Fibroblast of upper back skin (primary cell): ENCODE measurements around the gene ROR1.

Source experiments
- DNase-seq: peaks from one replicate; pipeline ENCODE4 v3.0.0-alpha.2; 2013

ROR1 gene

GRCh38 chr1:63861052-63861691, 87.4 kb downstream of the ROR1 start:
- DNase-seq = peak; percentile 21

DNA sequence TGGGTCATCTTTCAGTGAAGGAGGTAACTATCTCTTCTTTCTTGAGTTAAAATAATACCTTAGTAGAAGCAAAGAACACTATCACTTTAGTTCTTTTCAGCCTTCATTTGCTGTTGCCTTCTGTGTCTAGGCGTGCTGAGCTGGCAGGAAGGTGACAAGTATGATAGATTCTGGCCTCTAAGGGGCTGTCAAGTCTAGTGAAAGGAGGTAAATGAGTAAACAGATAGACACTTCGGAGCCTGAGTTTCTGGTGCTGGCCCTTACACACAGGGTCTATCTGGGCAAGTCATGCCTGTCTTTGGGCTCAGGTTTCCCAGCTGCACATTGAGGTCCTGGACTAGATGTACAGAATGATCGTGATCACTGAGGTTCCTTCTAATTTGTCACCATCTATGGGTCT, 89.3 kb downstream of the ROR1 start:
- no peak for DNase-seq

DNA sequence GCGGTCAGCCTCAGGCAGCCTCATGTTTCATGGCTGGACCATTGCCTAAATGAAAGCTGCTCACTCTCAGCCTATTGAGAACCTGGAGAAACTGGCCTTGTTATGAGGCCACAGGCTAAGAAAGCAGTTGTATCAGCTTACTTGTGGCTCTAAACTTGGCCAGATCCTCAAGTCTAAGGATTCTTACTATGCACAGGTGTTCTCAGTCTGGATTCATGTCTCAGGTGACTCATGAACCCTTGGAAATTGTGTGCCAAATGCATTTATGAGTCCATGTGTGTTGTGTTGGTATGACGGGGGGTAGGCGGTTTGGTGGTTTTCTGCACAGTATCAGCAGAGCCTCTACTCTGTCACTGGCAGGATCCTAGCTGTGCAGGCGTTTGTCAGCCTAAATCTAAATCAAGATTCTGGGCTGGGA, 90.4 kb downstream of the ROR1 start:
- DNase-seq = peak; percentile 39

DNA sequence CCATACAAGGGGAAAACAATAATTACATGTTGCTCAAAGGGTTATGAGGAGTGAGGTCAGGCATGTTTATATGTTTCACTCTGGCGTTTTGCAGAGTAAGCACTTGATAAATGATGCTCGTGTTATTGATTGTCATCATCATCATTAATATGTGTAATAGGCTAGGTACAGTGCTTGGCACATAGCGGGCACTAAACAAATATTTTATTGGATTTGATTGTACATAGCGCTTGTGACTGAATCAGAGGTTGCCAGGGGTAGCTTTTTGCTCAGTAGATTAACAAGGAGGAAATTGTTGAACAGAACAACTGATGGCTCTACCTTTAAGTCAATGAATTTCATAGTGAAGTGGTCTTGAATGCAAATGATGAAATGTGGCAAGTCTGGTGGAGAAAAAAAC, 91.7 kb downstream of the ROR1 start:
- DNase-seq = no peak

DNA sequence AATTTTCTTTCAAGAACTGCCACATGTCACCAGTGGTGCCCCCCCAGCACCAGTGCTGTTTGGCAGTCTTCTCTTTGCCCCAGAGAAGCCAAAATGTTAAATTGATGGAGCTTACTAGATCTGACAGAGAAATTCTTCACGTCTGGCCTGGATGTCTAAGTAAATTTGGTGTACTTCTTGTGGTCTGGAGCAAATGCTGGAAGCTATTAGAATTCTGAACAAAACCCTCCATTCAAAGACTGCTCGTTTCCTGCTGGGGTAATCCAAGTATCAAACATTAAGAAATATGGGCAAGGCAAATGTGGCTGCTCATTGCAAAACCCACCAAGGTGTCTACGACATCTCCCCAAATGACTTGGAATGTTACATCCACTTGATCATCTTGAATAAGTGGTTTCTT, 92.3 kb downstream of the ROR1 start:
- peak; percentile 13 for DNase-seq

- DNase-seq = no peak
These were observed 93.8 kb downstream of the ROR1 start for GRCh38 chr1:63867429-63868176.

DNA sequence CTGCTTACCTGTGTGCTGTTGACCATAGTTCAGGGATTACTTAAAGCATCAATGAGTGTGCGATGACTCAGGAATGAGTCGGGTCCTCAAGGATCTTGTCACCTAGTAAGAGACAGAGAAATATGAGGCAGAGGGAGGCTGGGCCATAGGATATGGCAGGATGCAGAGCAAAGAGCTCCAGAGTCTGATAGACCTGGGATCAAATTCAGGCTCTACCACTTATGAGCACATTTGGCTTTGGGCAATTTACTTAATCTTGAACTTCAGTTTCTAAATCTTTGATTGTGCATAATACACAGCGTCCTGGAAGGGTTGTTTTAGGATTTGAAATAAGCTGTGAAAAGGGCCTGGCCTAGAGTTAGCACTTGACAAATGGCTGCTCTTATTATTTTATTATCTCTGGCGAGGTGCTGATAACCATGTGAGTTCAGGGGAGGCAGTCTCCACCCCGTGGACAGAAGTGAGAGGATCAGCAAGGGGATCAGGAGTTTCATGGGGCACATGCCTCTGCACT, 94.5 kb downstream of the ROR1 start:
- DNase-seq = peak; percentile 12

GRCh38 chr1:63870152-63870551, 96.3 kb downstream of the ROR1 start:
- DNase-seq = no peak

DNA sequence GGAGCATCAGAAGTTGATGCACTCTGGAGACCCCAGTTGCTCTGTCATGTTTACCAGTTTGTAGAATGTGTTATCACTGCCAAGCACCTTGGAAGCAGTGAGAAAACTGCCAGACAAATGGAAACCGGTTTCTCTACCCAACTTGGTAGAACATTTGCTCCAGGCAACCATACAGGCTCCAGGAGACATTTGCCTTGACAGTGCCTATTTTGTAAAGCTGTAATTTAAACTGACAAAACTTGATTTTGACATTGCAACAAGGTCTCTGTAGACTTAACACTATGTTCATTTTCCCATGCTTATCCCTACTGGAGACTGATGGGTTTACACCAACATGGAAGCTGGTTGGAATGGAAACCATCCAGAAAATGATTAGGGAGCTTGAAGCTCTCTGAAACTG, 97.6 kb downstream of the ROR1 start:
- no peak for DNase-seq

DNA sequence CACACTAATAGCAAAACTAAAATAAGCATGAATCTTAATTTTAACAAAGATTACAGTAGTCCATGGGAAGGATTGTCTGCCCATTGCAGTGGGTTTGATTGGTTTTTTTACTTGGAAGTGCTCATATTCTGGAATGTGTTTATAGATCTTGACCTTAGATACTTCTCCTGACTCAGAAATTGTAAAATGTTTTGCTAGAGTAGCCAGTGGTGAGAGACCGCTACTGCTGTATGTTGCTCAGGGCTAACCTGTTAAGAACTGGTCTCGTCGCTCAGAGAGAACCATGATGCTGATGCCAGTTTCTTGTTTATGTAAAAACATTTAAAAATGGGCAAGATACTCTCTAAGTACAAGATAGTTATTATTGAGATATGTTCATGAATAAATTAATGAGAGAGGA, 99.9 kb downstream of the ROR1 start:
- DNase-seq = peak; percentile 29

DNA sequence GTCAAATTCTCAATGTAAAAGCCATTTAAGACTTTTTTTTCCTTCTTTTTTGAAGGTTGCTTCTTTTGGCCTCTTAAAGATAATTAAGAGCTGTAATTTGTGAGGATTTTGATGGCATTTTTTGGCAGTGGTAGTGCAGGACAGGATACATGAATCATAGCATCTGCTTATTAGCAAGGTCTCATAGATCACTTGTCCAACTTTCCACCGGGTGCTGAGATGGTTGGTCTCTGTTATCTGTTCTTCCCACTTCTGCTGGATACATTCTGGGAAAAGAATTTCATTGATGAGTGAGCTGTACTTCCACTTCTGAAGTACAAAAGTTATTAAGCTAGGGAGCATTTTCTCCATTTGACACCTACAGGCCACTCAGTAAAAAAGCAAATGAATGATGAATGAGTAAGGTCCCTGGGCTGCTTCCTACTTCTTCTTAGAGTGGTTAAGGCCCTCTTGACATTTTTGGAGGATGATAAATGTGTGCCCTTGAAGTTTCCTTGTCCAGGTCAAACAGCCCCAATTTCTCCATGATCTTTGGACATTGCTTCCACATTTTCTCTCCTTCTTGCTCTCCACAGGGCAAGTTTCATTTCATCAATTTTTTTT, 100.6 kb downstream of the ROR1 start:
- DNase-seq = peak; percentile 39

DNA sequence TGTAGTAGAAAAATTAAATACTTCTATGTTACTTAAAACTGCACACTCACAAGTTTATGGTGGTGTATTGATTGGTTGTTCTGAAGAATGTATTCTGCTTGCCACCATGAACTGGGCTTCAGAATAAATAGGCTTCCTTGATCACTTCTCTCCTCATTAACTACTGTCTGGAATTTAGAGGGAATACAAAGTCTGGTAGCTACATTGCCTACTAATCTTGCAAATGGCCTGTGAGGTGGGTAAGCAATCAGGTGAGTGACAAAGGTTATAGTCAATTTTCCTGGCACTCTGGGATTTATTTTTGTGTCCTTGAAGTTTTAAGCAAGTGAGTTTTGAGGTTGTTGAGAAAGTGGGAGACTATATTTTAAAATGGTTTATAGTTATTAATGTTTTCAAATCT, 101.8 kb downstream of the ROR1 start:
- DNase-seq = no peak

GRCh38 chr1:63877021-63877767, 103.4 kb downstream of the ROR1 start:
- DNase-seq = no peak

DNA sequence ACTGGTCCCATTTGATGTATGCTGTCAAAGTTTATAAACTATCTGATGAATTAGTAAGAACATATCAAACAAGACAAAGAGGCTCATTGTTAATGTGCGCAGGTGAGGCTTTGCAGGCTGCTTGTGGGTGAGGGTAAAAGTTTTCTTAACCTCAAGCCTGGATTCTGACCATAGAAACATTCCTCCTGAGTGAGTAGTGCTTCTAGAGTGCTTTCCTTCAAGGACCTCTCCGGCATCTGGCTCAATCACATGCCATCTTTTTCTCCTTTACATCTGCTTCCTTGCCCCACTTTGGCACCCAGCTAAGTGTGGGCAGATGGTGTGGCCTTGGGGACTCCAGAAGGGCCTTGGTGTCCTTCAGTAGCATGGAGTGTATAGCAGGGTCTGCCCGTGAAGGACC, 104.0 kb downstream of the ROR1 start:
- peak; percentile 62 for DNase-seq

- peak; percentile 25 for DNase-seq
These were observed 105.1 kb downstream of the ROR1 start for GRCh38 chr1:63878932-63879331.

- DNase-seq = no peak
These were observed 107.2 kb downstream of the ROR1 start for GRCh38 chr1:63880958-63881576.

DNA sequence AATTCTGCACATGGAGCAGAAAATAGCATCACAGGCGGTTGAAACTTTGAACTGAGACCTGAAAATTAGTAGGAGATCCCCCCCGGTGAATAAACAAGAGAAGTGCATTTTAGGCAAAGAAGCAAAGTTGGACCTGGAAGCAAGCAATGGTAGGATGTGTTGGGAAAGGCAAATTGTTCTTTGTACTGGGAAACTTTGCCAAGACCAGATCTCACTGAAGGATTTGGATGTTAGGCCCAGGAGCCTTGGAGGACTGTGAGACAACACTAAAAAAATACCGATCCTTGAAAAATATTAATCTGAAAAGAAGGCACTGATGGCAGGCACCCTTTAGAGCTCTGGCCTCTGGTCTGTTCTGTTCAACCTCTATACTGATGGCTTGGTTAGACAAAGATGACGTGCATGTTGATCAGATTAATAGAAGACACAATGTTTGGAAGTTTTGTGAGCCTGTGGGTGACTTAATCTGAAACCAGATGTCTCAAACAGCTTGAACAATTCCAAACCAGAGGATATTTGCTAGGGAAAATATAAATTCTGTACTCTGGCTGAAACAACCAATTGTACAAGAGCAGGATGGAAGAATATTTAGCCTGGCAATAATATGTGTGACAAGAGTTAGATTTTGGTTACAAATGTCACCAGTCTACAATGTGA, 108.4 kb downstream of the ROR1 start:
- no peak for DNase-seq

DNA sequence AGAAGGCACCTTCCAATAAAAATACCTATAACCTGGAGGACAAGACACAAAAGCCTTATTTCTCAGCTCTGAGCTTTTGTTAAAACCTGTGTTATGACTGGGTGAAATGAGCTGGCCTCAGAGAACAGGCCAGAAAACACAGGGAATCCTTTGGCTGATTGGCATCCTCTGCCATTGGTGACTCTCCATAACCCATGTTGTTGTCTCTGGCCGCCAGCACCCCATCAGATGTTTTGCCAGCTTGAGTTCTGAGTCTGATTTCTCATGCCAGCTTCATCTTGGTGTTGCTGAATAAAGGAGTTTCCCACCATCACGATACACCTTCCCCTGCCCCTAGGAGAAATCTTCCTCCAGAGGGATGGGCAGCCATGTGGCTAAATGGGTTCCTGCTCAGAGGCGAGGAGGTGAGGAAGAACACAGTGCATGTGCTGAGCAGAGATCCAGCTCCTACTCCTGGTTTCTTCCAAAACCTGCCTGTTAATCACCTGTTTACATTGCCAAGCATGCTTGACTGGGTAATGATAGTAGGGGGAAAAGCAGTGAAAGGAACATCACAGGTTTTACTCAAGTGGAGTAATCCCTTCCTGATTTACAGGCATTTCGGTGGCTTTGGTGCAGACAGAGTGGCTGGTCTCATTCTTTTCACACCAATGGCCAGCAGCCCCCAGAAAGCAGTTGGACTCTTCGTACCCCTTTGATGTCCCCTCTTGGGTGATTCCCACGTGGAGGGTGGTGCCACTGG, 109.8 kb downstream of the ROR1 start:
- no peak for DNase-seq

- no peak for DNase-seq
These were observed 110.7 kb downstream of the ROR1 start for GRCh38 chr1:63884486-63884885.

DNA sequence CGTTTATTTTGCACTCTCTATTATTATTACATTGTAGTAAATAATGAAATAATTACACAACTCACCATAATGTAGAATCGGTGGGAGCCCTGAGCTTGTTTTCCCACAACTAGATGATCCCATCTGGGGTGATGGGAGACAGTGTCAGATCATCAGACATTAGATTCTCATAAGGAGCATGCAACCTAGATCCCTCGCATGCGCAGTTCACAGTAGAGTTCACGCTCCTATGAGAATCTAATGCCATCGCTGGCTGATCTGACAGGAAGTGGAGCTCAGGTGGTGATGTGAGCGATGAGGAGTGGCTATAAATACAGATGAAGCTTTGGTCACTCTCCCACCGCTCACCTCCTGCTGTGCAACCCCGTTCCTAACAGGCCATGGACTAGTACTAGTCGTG, 112.1 kb downstream of the ROR1 start:
- DNase-seq = no peak

- DNase-seq = no peak
These were observed 112.5 kb downstream of the ROR1 start for GRCh38 chr1:63886340-63886739.

GRCh38 chr1:63887809-63888208, 114.0 kb downstream of the ROR1 start:
- no peak for DNase-seq
